ENCODE results near the gene CENPT. TPM values are rescaled to one million over a fixed set of nuclear protein-coding genes. Genes with fewer than 3 reads are reported as not detected.

The CENPT gene
- total RNA-seq, 4 donors from 2014 or later, result 140 to 311 (median 201) TPM

GRCh38 chr16:67801883-67802282 lies 45.6 kb downstream of the CENPT start:
- peaks cover 22% of the 10 kb centered on the region for H3K4me1 ChIP-seq

GRCh38 chr16:67801241-67801640 lies 46.3 kb downstream of the CENPT start:
- no peaks in the 10 kb centered on the region for H3K9me3 ChIP-seq
- peaks cover 10% of the 10 kb centered on the region for H3K36me3 ChIP-seq
- no peak overlapping the region for H3K27ac ChIP-seq
- H3K4me1 ChIP-seq, result peaks cover 21% of the 10 kb centered on the region
- 83% methylated on average over 1 of the region's 1 CpG for WGBS
- TF ChIP-seq EP300 (IDR thresholded peaks at IDR 0.05) (no peak), POLR2A (IDR thresholded peaks at IDR 0.05) (no peak), POLR2AphosphoS5 (IDR thresholded peaks at IDR 0.05) (no peak)
- TF ChIP-seq, protein P1, sequence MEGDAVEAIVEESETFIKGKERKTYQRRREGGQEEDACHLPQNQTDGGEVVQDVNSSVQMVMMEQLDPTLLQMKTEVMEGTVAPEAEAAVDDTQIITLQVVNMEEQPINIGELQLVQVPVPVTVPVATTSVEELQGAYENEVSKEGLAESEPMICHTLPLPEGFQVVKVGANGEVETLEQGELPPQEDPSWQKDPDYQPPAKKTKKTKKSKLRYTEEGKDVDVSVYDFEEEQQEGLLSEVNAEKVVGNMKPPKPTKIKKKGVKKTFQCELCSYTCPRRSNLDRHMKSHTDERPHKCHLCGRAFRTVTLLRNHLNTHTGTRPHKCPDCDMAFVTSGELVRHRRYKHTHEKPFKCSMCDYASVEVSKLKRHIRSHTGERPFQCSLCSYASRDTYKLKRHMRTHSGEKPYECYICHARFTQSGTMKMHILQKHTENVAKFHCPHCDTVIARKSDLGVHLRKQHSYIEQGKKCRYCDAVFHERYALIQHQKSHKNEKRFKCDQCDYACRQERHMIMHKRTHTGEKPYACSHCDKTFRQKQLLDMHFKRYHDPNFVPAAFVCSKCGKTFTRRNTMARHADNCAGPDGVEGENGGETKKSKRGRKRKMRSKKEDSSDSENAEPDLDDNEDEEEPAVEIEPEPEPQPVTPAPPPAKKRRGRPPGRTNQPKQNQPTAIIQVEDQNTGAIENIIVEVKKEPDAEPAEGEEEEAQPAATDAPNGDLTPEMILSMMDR (IDR thresholded peaks at IDR 0.05), result no peak
- no peak overlapping the region for H3K4me3 ChIP-seq
- H3K27me3 ChIP-seq, result no peaks in the 10 kb centered on the region
- DNase-seq (ENCODE audit: low spot score in 2 of 2), result no peak

More at GRCh38 chr16:67801883-67802282, 45.6 kb downstream of the CENPT start:
- Histone ChIP-seq H3K27me3 (no peaks in the 10 kb centered on the region), H3K27ac (no peak overlapping the region), H3K9me3 (no peaks in the 10 kb centered on the region), H3K36me3 (peaks cover 10% of the 10 kb centered on the region), H3K4me3 (no peak overlapping the region)
- no peak for DNase-seq (ENCODE audit: low spot score in 2 of 2)
- TF ChIP-seq POLR2AphosphoS5 (IDR thresholded peaks at IDR 0.05) (no peak), POLR2A (IDR thresholded peaks at IDR 0.05) (no peak), EP300 (IDR thresholded peaks at IDR 0.05) (no peak)
- TF ChIP-seq, protein P1 (IDR thresholded peaks at IDR 0.05), result no peak
- WGBS, result 100% methylated on average over 2 of the region's 2 CpGs

DNA sequence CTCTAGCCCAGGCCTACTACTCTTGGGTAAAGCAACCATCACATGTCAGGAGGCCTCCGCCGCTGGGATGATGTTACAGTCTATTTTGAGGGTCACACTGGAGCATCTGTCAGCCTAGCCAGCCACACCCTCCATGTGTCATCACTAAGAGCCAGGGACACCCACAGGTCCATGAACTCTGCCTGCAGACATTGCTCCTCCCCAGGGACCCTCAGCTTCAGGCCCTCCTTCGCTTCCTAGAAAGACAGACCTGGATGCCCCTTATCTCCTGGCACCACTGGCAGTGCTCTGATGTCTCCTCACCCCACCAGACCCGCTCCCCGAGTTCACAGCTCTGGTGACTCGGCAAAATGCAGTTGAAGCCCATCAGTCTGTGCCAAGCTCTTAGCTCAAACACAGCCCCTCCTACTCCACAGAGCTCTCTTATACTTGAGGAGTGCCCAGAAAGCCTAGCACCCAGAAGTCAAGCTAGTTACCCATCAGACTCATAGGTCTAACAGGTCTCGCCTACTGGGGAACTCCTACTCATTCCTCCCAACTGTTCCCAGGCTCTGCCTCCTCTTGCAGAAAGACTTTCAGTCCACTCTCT lies 47.1 kb downstream of the CENPT start:
- 65% methylated on average over 7 of the region's 7 CpGs for WGBS
- H3K4me1 ChIP-seq, result peaks cover 17% of the 10 kb centered on the region
- no peak for DNase-seq (ENCODE audit: low spot score in 2 of 2)

DNA sequence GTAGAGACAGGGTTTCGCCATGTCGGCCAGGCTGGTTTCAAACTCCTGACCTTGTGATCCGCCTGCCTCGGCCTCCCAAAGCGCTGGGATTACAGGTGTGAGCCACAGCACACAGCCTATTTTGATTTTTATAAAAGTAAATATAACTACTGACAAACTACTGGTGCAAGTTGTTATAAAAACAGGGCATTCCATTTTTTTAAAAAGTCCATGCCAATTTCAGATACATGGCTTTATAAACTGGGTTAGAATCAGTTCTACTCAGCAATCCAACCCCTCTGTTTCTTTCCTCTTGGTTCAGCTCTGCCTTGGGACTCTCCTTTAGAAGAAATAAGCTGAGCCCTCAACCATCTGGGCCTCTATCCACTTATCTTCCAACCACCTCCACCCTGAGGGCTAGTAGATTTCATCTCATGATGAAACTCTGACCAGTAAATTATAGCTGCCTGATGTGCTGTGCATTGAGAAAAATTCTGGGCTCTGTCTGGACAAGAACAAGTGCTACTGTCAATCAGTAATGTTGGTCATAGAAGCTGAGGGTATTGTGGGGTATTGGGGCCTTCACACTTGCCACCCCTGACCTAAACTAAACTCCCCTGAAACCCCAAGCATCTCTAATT lies 51.3 kb downstream of the CENPT start:
- no peak overlapping the region for H3K27ac ChIP-seq
- TF ChIP-seq POLR2AphosphoS5 (IDR thresholded peaks at IDR 0.05) (no peak), POLR2A (IDR thresholded peaks at IDR 0.05) (no peak)
- H3K4me1 ChIP-seq, result peaks cover 11% of the 10 kb centered on the region
- peaks cover 5% of the 10 kb centered on the region for H3K36me3 ChIP-seq
- no peaks in the 10 kb centered on the region for H3K27me3 ChIP-seq
- DNase-seq (ENCODE audit: low spot score in 2 of 2), result no peak
- no peaks in the 10 kb centered on the region for H3K9me3 ChIP-seq
- H3K4me3 ChIP-seq, result no peak overlapping the region
- 92% methylated on average over 5 of the region's 5 CpGs for WGBS

More for the DNA sequence above, 47.1 kb downstream of the CENPT start:
- Histone ChIP-seq H3K9me3 (no peaks in the 10 kb centered on the region), H3K27me3 (no peaks in the 10 kb centered on the region), H3K4me3 (no peak overlapping the region), H3K27ac (no peak overlapping the region), H3K36me3 (peaks cover 10% of the 10 kb centered on the region)
- TF ChIP-seq POLR2AphosphoS5 (IDR thresholded peaks at IDR 0.05), result no peak
- TF ChIP-seq POLR2A (IDR thresholded peaks at IDR 0.05), result no peak
- TF ChIP-seq, protein P1 (IDR thresholded peaks at IDR 0.05), result no peak
- no peak for TF ChIP-seq EP300 (IDR thresholded peaks at IDR 0.05)

DNA sequence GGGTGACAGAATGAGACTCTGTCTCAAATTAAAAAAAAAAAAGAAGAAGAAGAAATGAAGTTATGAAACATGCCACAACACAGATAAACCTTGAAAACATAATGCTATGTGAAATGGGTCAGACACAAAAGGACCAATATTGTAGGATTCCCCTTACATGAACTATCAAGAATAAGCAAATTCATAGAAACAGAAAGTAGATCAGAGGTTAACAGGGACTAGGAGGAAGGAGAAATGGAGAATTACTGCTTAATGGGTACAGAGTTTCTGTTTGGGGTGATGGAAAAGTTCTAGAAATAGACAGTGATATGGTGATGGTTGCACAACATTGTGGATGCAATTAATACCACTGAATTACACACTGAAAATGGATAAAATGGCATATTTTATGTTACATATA lies 57.4 kb downstream of the CENPT start:
- Histone ChIP-seq H3K9me3 (no peaks in the 10 kb centered on the region), H3K36me3 (no peaks in the 10 kb centered on the region), H3K27me3 (no peaks in the 10 kb centered on the region), H3K27ac (no peak overlapping the region), H3K4me3 (no peak overlapping the region), H3K4me1 (no peaks in the 10 kb centered on the region)
- no peak for DNase-seq (ENCODE audit: low spot score in 2 of 2)
- TF ChIP-seq POLR2A (IDR thresholded peaks at IDR 0.05) (no peak), EP300 (IDR thresholded peaks at IDR 0.05) (no peak)
- TF ChIP-seq, protein P1 (IDR thresholded peaks at IDR 0.05), result no peak
